Nephron (organoid): ENCODE data around the gene ABCC1.

Experiments used
- H3K27ac Mint-ChIP-seq, 3 experiments: 2 replicates each; pipeline ENCODE4 v1.8.0; 2020; ENCODE audit warnings: mixed read lengths in 3 of 3, mild to moderate bottlenecking in 2 of 3, moderate library complexity in 1 of 3
- H3K27me3 Mint-ChIP-seq: 2 replicates; pipeline ENCODE4 v1.8.0; 2021; ENCODE audit warnings: low read depth, mild to moderate bottlenecking, moderate library complexity, mixed read lengths
- H3K36me3 Mint-ChIP-seq: 2 replicates; pipeline ENCODE4 v1.8.0; 2020; ENCODE audit warnings: low read depth, mixed read lengths
- H3K4me1 Mint-ChIP-seq: 2 replicates; pipeline ENCODE4 v1.8.0; 2020; ENCODE audit warnings: mixed read lengths
- H3K4me3 Mint-ChIP-seq, 3 experiments: 2 replicates each; pipeline ENCODE4 v1.8.0; 2020; ENCODE audit warnings: mild to moderate bottlenecking in 3 of 3, mixed read lengths in 3 of 3, moderate library complexity in 2 of 3
- H3K9me3 Mint-ChIP-seq: 2 replicates; pipeline ENCODE4 v1.8.0; 2020; ENCODE audit warnings: mixed read lengths
- CTCF ChIP-seq, 3 experiments: fragments of 200-600 bp; sonication (generic); IDR thresholded peaks; one replicate each; pipeline ENCODE4 v1.5.0; 2021; ENCODE audit warnings: antibody characterized with exemption in 3 of 3; ENCODE audit not compliant: unreplicated experiment in 3 of 3

The ABCC1 gene

GRCh38 chr16:16012144-16012543 is 62.7 kb downstream of the ABCC1 start:
- Mint-ChIP-seq H3K27me3 (no peaks in the 10 kb centered on the region), H3K4me1 (peaks cover under 1% of the 10 kb centered on the region), H3K9me3 (no peaks in the 10 kb centered on the region), H3K36me3 (peaks cover 45% of the 10 kb centered on the region), H3K27ac (peak overlapping the region in 1 of 3 experiments; percentile 58), H3K4me3 (no peak overlapping the region)
- TF ChIP-seq CTCF (IDR thresholded peaks at IDR 0.05; ENCODE audit: unreplicated experiment in 3 of 3): no peak

- Mint-ChIP-seq H3K4me3 (no peak overlapping the region), H3K9me3 (no peaks in the 10 kb centered on the region), H3K27ac (peak overlapping the region in 2 of 3 experiments; percentile 20 to 31), H3K4me1 (no peaks in the 10 kb centered on the region), H3K36me3 (peaks cover 57% of the 10 kb centered on the region), H3K27me3 (no peaks in the 10 kb centered on the region)
- TF ChIP-seq CTCF (IDR thresholded peaks at IDR 0.05; ENCODE audit: unreplicated experiment in 3 of 3): no peak
These were observed 64.4 kb downstream of the ABCC1 start for GRCh38 chr16:16013812-16014211.

- H3K4me1 Mint-ChIP-seq: no peaks in the 10 kb centered on the region
- no peaks in the 10 kb centered on the region for H3K9me3 Mint-ChIP-seq
- no peak overlapping the region for H3K4me3 Mint-ChIP-seq
- H3K27me3 Mint-ChIP-seq: no peaks in the 10 kb centered on the region
- TF ChIP-seq CTCF (IDR thresholded peaks at IDR 0.05; ENCODE audit: unreplicated experiment in 3 of 3): no peak
- H3K36me3 Mint-ChIP-seq: peaks cover 56% of the 10 kb centered on the region
- peak overlapping the region in 1 of 3 experiments; percentile 73 for H3K27ac Mint-ChIP-seq
These were observed 65.2 kb downstream of the ABCC1 start for GRCh38 chr16:16014329-16015224.

- no peak for TF ChIP-seq CTCF (IDR thresholded peaks at IDR 0.05; ENCODE audit: unreplicated experiment in 3 of 3)
- H3K36me3 Mint-ChIP-seq: peaks cover 53% of the 10 kb centered on the region
- no peak overlapping the region for H3K4me3 Mint-ChIP-seq
- H3K9me3 Mint-ChIP-seq: no peaks in the 10 kb centered on the region
- H3K27me3 Mint-ChIP-seq: no peaks in the 10 kb centered on the region
- H3K4me1 Mint-ChIP-seq: peaks cover 4% of the 10 kb centered on the region
- H3K27ac Mint-ChIP-seq: no peak overlapping the region
These were observed 66.4 kb downstream of the ABCC1 start for GRCh38 chr16:16015849-16016248.

- Mint-ChIP-seq H3K4me3 (no peak overlapping the region), H3K36me3 (peaks cover 51% of the 10 kb centered on the region), H3K9me3 (no peaks in the 10 kb centered on the region), H3K27ac (no peak overlapping the region), H3K27me3 (no peaks in the 10 kb centered on the region), H3K4me1 (peaks cover 8% of the 10 kb centered on the region)
- no peak for TF ChIP-seq CTCF (IDR thresholded peaks at IDR 0.05; ENCODE audit: unreplicated experiment in 3 of 3)
These were observed 67.1 kb downstream of the ABCC1 start for GRCh38 chr16:16016388-16016964.
